Measurements from ENCODE around the gene LMF1. TPM values are rescaled to one million over a fixed set of nuclear protein-coding genes. Genes with fewer than 3 reads are reported as not detected.

Gene LMF1
- total RNA-seq, 1 donor from 2014 or later: 26.9 TPM

GRCh38 chr16:935684-936083 is 35.1 kb downstream of the LMF1 start:
- DNase-seq (ENCODE audit: low spot score in 2 of 2): no peak
- no peak overlapping the region for H3K27ac ChIP-seq
- H3K9me3 ChIP-seq: no peaks in the 10 kb centered on the region
- no peak overlapping the region for H3K4me3 ChIP-seq
- no peak for TF ChIP-seq CTCF (IDR thresholded peaks at IDR 0.05)
- intact Hi-C loops (cut with DNase I): no loop called here
- H3K4me1 ChIP-seq: no peaks in the 10 kb centered on the region
- peaks cover 8 to 38% of the 10 kb centered on the region in 2 donors for H3K36me3 ChIP-seq
- H3K27me3 ChIP-seq: no peaks in the 10 kb centered on the region

- intact Hi-C loops (cut with DNase I): no loop called here
- no peak for TF ChIP-seq CTCF (IDR thresholded peaks at IDR 0.05)
- H3K4me1 ChIP-seq: no peaks in the 10 kb centered on the region
- DNase-seq (ENCODE audit: low spot score in 2 of 2): no peak
- peaks cover 11 to 42% of the 10 kb centered on the region in 2 donors for H3K36me3 ChIP-seq
- H3K27ac ChIP-seq: no peak overlapping the region
- no peak overlapping the region for H3K4me3 ChIP-seq
- no peaks in the 10 kb centered on the region for H3K27me3 ChIP-seq
- no peaks in the 10 kb centered on the region for H3K9me3 ChIP-seq
Measured at GRCh38 chr16:934178-934577, 36.6 kb downstream of the LMF1 start.

- DNase-seq (ENCODE audit: low spot score in 2 of 2): no peak
- H3K4me3 ChIP-seq: no peak overlapping the region
- peaks cover 11 to 42% of the 10 kb centered on the region in 2 donors for H3K36me3 ChIP-seq
- TF ChIP-seq CTCF (IDR thresholded peaks at IDR 0.05): no peak
- no peaks in the 10 kb centered on the region for H3K4me1 ChIP-seq
- no peak overlapping the region for H3K27ac ChIP-seq
- no peaks in the 10 kb centered on the region for H3K27me3 ChIP-seq
- H3K9me3 ChIP-seq: no peaks in the 10 kb centered on the region
- intact Hi-C loops (cut with DNase I): no loop called here
Measured at GRCh38 chr16:933581-933980, 37.2 kb downstream of the LMF1 start.

GRCh38 chr16:932831-933330 is 37.9 kb downstream of the LMF1 start:
- no peak overlapping the region for H3K27ac ChIP-seq
- no peaks in the 10 kb centered on the region for H3K4me1 ChIP-seq
- no peaks in the 10 kb centered on the region for H3K9me3 ChIP-seq
- peaks cover 11 to 42% of the 10 kb centered on the region in 2 donors for H3K36me3 ChIP-seq
- DNase-seq (ENCODE audit: low spot score in 2 of 2): no peak
- no peaks in the 10 kb centered on the region for H3K27me3 ChIP-seq
- intact Hi-C loops (cut with DNase I): no loop called here
- no peak overlapping the region for H3K4me3 ChIP-seq
- no peak for TF ChIP-seq CTCF (IDR thresholded peaks at IDR 0.05)

GRCh38 chr16:931626-932500 is 38.9 kb downstream of the LMF1 start:
- no peaks in the 10 kb centered on the region for H3K9me3 ChIP-seq
- peaks cover 11 to 38% of the 10 kb centered on the region in 2 donors for H3K36me3 ChIP-seq
- no peak overlapping the region for H3K4me3 ChIP-seq
- H3K27ac ChIP-seq: no peak overlapping the region
- H3K4me1 ChIP-seq: no peaks in the 10 kb centered on the region
- no peak for DNase-seq (ENCODE audit: low spot score in 2 of 2)
- intact Hi-C loops (cut with DNase I): no loop called here
- no peak for TF ChIP-seq CTCF (IDR thresholded peaks at IDR 0.05)
- no peaks in the 10 kb centered on the region for H3K27me3 ChIP-seq

Data from ascending aorta (tissue), 2 donors.